ENCODE measurements around the gene NPDC1.

NPDC1 gene

DNA sequence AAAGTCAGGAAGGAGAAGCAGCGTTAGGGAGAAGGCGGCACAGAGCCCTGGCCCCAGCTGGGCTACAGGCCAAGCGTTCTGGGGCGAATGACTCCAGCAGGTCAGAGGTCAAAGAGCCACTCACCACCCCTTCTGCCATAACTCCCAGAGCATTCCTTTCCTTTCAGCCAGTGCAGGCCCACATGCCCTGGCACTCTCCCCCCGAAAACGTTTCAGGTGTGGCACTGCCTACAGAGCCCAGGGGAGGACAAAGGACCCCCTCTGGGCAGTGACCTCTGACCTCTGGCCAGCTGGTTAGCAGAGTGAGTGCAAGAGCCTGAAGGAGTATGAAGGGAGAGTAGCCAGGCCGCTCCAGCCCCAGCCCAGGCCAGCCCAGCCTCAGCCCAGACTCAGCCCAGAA lies 22.8 kb downstream of the NPDC1 start:
- no peak for DNase-seq

DNA sequence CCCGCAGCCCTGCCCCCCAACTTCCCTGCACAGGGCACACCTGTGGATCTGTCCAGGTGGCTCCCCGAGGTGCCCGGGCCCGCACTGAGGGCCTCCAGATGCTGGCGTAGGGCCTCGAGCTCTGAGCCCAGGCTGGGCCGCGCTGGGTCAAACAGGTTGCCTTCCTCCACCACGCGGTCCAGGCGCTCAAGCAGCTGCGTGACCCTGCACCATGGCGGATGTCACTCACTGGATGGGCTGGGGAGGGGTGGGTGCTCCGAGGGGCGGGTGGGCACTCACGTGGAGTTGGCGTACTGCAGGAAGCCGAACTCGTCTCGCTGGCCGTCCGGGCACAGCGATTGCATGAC lies 23.3 kb downstream of the NPDC1 start:
- no peak for DNase-seq

DNA sequence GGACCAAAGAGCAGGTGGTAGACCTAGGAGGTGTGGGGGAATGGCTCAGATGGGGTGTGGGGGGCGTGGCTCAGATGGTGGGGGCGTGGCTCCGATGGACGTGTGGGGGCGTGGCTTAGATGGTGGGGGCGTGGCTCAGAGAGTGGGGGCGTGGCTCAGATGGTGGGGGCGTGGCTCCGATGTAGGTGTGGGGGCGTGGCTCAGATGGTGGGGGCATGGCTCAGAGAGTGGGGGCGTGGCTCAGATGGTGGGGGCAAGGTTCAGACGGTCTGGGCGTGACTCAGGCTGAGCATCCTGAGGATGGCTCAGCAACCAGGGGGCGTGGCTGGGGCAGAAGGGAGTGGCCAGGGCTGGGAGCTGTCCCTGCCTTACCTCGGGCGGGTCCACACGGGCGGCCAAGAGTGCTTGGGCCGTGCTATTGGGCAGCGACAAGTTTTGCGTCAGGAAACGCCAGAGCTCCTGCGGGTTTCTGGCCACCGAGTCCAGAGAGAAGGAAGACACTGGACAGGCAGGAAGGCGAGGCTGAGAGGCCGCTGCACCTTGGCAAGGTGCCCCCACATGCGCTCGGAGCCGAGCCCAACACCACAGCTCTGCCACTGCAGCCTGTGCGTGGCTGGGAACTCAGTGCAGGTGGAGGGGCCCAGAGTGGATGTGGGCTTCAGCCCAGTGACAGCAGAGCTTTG lies 23.9 kb downstream of the NPDC1 start:
- DNase-seq, result no peak

DNA sequence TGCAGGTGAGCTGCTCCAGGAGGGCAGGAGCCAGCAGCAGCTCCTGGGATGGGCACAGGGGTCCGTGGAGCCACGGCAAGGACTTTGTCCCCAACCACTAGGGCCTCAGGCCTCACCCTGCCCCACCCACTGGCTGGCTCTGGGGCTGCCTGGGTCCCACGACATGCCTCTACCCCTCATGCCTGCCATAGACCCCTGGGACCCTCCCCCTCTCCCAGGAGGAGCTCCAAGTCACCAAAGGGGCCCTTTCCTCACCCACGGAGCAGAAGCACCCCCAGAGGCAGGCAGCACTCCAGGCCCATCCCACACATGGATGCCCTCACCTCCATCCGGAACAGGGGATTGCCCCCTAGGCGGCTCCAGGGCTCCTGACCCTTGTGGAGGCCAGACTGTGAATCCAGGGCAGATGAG lies 24.4 kb downstream of the NPDC1 start:
- no peak for DNase-seq

DNA sequence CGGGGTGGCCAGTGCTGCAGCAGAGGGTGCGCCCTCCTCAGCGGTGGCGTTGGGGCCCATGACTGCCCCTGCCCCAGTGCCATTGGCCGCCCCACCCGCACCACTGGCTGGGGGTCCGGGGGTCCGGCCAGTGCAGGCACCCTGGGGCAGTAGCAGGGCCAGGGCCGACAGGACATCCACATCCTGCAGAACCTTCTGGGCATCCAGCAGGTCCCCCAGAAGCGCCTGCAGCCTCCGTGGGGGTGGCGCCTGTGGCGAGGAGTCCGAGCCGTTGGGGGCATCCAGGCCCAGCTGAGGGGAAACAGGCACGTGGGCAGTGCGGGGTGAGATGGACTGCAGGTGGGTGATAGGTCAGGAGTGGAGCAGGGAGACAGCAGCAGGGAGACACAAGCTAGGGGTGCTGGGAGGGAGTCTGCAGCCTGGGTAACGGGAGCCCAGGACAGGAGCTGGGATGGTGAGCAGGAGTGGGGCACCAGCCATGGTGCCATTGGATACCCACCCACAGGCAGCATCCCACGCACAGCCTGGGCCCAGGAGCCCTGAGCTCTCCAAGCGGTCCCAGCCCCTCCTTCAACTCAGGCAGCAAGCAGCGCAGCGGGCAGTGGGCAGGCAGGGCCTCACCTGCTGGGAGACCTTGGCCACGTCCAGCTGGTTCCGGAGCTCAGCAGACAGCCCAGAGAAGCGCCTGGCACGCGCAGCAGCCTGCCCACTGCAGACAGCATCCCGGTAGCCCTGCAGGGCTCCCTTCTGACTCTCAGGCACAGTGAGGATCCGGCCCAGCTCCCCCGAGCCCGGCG lies 25.0 kb downstream of the NPDC1 start:
- DNase-seq, result no peak

DNA sequence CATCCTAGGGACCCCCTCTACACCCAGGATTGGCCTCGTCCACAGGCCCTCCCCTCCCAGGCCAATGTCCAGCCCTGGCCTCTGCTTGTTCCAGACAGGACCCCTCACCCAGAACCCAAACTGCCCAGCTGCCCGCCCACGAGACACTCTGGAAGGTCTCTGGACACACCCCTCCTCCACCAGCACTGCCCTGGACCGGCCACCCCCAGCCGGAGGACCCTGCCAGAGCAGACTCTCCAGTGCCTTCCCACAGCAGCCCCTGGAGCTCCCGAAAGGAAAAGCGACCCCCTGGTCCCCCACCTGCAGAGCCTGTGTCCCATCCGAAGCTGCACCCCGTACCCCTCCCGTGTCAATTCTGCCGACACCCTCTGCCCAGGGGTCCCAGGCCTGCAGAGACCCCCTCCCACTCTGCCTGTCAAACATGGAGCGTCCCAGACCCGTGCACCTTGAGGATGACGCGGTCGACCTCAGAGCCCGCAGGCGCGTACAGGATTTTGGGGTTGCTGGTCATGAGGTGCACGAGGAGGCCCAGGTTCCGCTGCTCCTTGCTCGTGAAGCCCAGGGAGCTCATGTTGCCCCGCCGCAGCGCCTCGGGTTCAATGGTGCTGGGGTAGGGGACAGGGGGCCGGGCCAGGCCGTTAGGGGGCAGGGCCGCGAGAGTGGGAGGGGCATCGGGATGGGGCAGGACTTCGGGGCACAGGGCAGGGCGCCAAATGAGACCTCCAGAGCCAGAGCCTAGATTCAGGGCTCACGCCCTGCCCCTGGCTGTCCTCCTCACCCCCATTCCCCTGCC lies 25.9 kb downstream of the NPDC1 start:
- no peak for DNase-seq

DNA sequence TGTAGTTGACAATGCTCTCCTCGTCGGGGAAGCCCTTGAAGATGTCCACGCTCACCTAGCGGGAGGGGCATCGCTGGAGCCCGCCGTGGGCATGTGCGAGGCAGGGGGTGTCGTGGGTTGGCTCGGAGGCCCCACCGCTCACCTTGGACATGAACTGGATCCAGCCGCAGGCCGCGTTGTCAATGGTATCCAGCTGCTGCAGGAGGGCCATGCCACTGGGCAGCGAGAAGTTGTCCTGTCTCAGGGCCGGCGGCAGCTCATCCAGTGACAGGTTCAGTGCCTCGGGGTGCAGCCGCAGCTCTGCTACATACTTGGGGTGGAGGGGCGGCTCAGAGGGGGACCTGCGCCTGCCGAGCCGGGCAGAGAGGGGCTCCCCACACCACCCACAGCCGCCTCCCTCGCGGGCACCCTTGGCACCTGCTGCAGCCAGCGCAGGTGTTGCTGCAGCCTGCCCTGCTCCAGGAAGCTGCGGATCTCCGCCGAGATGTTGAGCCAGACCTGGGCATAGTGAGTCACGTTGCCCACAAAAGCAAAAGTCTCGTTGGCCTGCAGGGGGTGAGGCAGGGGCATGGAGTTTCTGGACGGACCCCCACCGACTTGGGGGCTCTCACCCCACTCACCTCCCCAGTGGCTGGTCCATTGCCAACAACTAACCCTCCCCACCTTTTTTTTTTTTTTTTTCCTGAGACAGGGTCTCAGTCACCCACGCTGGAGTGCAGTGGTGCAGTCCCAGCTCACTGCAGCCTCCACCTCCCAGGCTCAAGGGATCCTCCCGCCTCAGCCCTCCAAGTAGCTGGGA lies 27.0 kb downstream of the NPDC1 start:
- no peak for DNase-seq

DNA sequence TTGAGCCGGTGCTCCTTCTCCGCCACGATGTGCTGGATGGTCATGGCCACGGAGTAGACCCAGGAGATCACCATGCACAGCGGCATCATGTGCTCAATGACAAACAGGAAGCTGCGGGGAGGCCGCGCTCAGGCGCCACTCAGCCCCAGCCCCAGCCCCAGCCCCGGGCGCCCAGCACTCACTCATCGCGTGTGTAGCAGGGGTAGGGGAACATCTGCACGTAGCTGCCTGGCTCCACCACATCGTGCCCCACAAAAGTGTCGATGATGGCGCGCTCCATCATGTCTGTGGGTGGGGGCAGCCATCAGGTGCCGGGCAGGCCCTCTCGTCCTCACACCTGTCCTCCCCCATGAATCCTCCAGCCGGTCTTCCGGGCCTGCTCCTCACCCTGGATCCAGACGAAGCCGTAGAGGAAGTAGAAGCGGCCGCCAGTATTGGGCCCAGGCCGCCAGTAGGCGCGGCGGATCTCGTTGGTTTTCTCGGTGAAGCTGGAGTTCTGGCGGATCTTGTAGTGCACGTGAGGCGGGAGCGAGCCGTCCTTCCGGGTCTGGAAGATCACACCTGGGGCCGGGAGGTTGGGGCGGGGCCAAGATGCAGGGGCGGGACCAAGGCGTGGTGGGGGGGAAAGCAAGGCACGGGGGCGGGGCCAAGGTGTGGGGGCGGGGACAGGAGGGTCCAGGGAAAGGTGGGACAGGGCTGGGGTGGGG lies 28.0 kb downstream of the NPDC1 start:
- DNase-seq, result no peak

DNA sequence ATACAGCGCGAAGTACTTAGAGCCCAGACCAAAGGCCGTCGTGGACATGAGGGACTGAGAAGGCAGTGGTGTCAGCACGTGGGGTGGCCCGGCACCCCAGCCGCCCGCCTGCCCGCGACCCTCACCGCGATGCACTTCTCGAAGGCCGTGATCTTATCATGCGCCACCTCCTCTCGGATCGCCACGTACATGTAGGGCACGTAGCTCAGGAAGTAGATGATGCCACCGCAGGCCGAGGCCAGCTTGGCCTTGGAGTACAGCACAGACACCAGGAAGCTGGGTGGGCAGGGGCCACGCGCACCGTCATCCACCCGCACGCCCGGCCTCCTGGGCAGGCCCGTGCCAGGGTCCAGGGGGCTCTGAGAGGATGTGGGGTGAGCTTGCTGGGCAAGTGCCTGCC lies 28.9 kb downstream of the NPDC1 start:
- no peak for DNase-seq

DNA sequence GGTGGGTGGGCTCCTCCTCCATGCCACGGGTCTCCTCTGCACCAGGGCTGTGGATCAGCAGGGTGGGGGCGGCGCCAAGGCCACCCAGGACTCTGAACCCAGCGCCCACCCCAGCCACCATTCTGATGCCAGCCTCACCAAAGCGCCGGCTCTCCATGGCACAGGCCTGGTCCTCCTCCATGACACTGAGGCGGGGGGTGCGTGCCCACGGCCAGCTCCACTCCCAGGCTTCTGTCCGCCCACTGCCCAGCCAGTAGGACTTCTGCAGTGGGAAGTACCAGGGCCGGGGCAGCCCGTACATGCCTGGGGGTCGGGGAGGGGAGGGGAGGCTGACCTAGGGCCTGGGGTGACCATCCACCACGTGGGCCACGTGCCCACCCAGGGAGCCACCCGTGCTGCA lies 29.5 kb downstream of the NPDC1 start:
- DNase-seq, result no peak

DNA sequence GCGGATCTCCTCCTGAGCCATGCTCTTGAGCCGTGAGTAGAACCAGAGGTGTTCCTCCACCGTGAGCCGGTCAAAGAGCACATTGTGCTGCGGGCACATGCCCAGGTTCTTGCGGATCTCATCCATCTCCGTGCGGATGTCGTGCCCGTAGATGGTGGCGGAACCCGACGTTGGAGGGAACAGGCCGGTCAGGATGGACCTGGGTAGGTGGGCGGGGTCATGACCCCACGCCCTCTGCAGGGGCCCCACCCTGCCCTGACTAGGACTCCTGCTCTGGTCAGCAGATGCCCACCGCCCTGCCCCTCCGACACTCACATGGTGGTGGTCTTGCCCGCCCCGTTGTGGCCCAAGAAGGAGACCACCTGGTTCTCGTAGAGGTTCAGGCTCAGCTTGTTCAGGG lies 30.0 kb downstream of the NPDC1 start:
- DNase-seq, result no peak

DNA sequence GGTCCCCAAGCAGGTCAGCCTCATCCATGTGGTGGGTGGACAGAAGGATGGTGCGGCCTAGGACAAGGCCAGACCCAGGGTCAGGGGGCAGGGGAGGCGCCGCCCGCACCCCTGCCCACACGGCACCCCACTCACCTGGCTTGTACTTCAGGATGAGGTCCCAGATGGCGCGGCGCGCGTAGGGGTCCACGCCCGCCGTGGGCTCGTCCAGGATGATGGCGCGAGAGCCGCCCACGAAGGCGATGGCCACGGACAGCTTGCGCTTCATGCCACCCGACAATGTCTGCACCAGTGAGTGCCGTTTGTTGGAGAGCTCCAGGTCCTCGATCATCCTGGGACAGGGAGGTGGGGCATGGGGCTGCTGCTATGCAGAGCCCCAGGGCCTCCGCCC lies 30.4 kb downstream of the NPDC1 start:
- no peak for DNase-seq

DNA sequence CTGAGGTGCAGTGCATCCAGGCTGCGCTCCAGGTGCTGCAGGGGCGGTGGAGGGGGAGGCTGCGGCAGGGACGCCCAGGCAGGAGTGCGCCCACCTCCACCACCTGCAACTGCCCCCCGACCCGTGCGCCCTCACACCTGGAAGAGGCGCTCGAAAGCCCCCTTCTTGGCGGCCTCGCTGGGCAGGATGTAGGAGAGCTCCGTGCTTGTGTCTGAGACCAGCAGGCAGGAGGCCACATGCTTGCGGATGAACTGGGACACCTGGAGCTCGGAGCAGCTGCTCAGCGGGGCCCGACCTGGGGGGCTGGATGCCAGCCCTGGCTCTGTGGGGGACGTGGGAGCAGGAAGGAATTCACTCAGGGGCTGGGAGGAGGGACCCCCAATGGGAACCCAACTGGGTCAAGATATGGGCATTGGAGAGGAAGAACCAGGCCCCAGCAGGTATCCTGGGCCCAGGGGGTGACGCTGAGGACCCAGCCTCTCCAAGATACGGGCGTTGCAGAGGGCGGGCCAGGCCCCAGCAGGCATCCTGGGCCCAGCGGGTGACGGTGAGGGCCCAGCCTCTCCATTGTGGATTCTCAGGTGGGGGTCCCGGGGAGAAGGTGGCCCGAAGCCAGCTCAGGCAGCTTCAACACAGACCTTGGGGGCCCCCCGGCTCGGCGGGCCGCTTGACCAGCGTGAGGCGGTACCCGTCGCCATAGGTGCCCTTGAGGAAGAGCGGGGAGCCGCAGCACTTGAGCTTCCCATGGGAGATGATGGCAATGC lies 31.0 kb downstream of the NPDC1 start:
- DNase-seq, result no peak

DNA sequence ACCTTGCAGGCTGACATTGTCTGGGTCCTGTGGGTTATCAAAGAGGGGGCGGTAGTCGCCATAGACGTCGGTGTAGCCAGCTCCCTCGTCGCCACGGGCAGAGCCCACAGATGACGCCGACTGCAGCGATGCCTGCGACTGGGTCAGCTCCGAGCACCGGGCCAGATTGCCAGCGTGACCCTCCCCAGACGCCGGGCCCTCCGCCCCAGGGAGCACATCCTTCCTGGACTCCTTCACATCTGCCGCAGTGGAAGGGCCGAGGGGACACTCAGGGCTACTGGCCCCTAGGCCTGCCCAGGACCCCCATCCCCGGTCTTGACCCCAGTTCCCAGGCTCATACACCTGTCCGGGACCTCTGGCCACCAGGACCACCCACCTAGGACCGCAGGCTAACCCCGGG lies 31.8 kb downstream of the NPDC1 start:
- no peak for DNase-seq

DNA sequence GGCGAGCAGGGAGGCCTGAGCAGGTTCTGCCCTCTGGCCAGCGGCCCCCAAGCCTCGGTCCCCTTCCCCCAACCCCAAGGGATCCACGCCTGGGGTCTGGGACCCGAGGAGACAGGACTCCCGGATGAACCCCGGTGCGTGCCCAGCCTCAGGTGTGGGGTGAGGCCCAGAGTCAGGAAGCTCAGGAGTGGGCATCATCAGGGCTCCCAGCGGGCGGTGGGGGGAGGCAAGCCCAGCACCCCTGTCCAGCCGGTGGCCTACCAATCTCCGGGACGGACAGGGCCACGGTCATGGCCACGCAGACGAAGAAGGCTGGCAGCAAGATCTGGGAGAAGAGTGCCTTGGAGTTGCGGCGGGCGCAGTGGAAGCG lies 32.4 kb downstream of the NPDC1 start:
- DNase-seq, result no peak

DNA sequence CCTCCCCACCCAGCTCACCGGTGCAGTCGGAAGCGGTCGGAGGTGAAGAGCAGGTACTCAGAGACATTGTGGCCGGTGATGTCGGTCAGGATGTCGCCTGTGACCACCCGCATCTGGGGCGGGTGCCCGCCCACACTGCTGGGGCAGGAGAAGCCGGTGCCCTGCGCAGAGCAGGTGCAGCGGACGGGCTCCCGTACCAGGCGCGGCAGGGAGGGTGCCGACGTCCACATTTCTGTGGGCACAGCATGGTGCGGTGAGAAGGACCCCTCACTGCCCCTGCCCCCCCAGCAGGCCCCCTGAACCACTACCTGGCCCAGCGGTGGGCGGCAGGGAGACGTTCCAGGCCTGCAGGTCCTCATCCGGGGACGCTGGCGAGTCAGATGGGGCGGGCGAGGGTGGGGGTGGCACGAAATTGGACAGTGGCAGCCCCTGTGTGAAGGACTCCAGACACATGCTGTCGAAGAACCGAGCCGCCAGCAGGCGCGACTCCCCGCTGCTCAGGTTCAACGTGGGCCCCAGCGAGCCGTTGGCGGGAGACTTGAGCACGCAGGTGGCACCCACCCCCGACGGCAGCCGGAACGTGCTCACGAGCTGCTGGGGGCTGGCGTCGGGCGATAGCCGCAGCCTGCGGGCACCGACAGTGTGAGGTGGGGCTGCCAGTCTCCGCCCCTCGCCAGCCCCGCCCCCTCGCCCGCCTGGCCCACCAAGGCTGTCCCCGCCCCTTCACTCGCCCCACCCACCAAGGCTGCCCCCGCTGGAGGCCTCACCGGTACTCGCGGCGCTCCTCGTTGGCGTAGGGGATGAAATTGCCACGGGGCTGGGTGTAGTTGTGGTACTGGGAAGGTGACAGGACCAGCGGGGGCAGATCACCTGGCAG lies 33.0 kb downstream of the NPDC1 start:
- DNase-seq, result no peak

DNA sequence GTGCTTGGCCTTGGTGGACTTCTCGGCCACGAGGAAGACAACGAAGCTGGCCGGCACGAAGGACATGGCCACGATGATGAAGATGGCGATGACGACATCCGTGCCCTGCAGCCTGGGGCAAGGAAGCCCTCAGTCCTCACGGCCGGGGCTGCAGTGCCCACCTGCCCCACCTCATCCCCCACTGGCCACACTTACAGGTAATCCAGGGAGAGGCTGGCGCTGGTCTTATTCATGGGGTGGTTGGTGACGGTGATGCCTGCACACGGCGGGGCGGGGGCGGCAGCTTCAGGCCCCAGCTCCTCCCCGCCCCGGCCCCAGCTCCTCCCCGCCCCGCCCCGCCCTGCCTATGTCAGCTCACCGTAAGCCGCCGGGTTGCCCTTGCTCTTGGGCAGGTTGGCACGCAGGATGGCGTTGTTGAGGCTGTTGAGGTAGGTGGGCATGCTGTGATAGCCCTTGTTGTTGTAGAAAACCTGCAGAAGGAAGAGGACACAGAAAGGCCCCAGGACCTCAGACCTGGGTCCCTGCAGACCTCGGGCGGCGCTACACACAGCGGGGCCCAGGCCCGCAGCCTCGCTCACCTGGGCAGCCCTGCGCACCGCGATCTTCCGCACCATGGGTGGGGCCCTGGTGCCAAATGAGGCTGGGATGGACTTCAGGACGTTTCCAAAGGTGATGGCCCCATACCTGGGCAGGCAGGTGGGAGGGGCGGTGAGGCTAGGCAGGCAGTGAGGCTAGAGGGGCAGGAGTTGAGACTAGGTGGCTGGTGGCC lies 33.9 kb downstream of the NPDC1 start:
- no peak for DNase-seq

DNA sequence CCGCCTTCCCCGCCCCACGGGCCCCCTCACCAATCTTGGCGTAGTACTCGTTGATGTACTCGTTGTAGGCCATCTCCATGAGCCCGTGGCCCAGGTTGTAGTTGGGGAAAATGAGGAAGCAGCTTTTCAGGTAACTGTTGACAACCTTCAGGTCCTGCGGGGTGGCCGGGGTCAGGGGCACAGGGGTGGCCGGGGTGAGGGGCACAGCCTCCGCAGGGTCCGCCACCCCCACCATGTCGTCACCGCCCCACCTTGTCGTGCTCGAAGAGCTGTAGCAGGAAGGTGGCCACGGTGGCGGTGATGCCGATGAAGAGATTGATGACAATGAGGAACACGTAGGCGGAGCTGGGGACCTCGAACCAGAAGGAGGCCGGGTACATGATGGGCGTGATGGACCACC lies 34.8 kb downstream of the NPDC1 start:
- DNase-seq, result no peak

DNA sequence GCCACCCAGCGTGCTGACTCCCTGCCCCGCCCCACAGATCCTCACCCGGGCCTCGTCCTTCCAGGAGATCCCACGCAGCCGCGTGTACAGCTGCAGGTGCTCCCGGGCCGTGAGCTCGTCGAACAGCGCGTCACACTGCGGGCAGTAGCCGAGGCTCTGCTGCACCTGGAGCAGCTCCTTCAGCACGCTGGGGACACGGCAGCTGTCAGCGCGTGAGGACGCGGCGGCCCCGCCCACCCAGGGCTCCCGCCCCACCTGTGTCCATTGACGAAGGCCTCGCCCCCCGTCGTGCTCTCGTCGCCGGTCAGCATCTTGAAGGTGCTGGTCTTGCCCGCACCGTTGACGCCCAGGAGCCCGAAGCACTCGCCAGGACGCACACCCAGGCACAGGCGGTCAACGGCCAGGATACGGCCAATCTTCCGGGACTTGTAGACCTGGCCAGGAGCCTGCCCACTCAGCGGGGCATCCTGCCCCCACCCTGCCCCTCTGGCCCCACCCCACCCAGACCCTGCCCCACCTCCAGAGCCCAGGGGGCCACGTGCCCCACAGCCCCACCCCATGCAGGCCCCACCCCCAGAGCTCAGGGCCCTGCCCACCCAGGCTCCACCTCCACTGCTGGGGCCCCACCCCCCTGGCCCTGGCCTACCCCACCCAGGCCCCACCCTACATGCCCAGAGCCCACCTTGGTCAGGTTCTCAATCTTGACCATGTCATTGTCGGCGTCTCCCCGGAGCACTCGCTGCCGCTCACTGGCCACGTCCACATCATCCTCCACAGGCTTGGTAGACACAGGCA lies 35.8 kb downstream of the NPDC1 start:
- DNase-seq, result no peak
